HG03378 (cell line): ENCODE data around the gene LMNA.
A peak's percentile ranks its signal among the peaks of the same experiment; 100 is the strongest.

Experiments
- ATAC-seq: cut with Tn5 transposase; IDR thresholded peaks from one replicate; pipeline ENCODE4 v1.9.1; 2021; ENCODE audit warnings: mild to moderate bottlenecking, moderate library complexity; ENCODE audit not compliant: unreplicated experiment

LMNA gene

GRCh38 chr1:156138458-156138867 is 24.0 kb downstream of the LMNA start:
- ATAC-seq, result no peak

DNA sequence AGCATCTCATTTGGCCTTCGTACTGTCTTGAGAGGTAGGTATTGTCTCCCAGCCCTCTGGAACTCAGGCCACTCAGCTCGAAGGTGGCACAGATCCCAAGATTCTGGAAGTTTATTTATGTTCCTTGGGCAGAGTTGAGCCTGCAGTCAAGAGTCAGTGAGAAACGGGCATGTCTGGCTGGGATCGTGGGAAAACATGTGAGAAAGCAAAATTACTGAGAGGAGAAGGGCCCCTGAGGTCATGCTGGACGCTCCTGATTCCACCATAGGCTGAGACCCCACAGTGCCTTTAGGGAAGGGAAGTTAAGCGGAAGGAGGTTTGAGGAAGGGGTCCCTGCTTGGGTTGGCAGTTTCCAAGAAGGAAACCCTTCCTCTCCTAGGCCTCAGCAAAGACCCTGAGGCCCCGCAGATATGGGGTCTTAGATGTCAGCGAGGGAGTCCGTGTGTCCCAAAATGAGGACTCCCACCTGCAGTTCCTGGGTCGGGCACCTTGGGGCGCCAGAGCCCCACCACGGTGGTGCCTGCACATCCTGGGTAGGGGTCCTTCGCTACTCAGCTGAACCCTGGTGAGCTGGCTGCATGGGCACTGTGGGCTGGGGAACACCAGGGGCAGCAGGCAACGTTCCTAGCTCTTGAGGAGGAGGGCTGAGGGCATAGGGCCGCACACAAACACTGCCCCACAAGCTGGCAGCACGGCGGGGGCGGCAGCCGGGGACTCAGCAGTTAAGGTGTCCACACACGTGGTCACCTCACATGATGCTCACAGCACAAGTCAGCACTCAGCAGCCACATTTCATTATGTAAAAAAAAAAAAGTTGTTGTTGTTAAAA is 26.6 kb downstream of the LMNA start:
- no peak for ATAC-seq

DNA sequence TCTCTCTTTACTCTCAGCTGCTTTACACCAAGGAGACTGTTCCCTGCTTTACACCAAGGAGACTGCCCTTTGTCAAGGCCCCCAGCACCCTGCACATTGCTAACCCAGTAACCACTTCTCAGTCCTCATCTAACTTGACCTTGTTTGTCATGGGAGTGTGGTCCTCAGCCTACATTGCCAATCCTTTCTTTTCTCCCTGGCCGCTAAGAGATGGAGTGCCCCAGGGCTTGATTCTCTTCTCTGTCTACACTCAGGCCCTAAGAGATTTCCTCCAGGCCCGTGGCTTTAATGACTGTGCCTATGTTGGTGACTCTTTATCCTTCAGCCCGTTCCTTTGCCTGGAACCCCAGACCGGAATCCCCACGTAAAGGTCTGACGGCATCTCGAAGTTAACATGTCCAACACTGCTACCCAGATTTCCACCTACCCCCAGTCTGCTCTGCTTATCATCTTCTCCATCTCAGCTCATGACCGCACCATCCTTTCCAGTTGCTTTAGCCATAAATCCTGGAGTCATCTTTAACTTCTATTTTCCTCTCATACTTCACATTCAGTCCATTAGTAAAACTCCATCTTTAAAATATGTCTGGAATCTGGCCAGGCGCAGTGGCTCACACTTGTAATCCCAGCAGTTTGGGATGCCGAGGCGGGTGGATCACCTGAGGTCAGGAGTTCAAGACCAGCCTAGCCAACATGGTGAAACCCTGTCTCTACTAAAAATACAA is 29.4 kb downstream of the LMNA start:
- no peak for ATAC-seq

DNA sequence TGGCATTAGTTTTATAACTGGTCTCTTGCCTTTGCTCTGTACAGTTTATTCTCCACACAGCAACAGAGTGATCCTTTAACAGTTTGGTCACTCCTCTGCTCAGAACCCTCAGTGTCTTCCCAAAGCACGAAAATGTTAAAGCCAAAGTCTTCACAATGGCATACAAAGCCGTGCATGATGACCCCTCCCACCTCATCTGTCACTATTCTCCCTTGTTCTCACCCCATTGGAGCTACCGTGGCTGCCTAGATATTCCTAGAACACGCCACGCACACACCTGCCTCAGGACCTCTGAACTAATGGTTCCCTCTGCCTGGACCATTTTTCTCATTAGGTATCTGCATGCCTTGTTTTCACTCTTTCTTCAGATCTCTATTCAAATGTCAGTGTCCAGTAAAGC is 30.2 kb downstream of the LMNA start:
- ATAC-seq, result no peak

GRCh38 chr1:156145650-156146019 is 31.1 kb downstream of the LMNA start:
- ATAC-seq, result no peak

DNA sequence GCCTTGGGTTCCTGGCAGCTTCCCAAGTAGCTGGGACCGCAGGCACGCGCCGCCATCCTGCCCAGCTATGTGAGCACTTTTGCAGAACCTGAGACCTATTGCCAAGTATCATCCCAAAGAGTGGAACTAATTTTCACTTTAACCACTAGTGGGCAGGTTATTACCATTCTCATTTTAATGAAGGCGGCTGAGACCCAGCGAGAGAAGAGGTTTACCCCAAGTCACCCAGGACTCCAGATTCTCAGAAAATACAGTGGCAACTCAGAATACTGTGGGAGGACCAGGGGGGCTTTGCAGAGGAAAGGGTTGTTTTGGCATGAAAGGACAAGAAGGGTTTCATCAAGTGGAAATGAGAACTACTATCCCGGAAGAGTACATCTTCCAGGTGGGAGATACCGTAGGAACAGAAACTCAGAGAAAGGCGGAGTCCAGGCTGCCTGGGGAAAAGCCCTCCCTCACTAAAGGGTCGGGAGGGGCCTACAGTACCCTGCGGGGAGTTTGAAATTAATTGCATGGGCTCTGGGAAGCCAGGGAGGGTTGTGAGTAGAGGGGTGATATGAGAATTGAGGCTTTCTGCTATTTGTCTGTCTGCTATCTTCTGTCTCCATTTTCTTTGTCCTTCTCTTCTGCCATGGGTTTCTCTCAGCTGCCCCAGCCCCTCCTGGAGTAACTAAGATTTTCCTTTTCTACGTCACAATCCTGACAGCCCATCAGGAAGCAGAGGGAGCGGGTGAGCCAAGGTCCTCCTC is 31.7 kb downstream of the LMNA start:
- peak; percentile 34 for ATAC-seq

DNA sequence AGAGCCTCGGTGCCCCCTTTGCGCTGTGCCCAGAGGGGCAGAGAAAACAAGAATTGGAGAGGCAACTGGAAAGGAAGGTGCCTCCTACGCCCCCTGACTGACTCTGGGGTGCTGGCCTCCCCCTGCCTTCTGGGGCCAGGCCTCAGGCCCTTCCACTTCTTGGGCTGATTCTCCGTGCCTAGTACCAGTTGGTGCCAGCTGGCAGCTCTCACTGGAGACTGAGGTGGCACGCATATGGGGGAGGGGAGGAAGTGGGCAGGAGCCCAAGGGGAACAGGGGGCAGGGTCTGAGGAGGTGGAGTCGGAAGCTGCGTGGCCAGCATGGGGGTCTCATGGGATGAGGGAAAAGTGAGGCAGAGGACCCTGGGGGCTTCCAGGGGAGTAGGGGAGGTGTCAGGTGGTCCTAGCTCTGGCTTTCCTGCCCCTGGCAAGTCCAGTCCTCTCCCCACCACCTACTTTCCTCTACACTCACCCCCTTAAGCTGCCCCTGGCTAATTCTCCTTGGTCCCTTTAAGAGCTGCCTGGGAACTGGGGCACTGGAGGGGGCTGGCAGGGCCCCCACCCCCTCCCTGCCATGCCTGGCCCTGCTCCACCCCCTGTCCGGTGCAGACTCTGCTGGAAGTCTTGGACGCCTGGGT is 32.4 kb downstream of the LMNA start:
- ATAC-seq, result no peak

- ATAC-seq, result no peak
These were observed 33.7 kb downstream of the LMNA start for GRCh38 chr1:156148216-156148615.

DNA sequence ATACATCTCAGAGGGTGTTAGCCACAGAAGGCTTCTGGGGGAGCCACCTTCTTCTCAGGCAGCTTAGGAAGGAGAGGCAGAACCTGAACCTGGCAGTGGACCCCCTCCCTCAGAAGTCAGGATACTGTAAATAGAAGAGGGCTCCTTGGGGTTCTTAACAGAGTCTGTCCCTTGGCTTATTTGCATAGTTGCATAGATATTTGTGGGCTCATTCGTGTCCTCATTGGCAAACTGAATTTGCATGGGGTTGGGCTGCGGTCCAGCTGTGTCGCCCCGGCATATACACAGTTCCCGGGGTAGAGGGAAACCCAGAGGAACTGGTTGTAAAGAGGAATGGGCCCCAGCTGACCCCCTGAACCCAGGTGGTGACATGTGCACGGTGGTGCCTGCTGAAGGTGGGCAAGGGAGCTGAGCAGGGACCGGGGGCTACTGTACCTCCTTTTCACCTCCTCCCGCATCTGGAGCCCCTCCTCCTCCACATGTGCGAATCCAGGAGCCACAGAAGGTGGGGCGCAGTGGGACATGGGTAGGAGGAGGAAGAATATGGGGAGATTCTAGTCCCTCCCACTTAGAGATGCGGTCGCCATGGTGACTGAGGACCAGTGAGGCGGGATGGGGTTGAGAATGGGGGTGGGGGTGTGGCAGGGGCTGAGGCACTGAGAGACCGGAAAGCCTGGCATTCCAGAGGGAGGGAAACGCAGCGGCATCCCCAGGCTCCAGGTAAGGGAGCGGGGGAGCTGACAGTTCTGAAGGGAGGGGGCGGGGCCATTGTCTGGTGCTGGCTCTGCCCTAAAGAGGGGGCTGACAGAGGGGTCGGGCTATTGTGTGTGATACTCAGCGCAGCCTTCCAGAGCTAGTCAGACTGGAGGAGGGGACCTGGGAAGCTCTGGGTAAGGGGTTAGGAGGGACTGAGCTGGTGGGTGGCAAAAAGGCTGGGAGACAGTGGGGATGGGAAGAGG is 35.1 kb downstream of the LMNA start:
- ATAC-seq, result peak; percentile 47

DNA sequence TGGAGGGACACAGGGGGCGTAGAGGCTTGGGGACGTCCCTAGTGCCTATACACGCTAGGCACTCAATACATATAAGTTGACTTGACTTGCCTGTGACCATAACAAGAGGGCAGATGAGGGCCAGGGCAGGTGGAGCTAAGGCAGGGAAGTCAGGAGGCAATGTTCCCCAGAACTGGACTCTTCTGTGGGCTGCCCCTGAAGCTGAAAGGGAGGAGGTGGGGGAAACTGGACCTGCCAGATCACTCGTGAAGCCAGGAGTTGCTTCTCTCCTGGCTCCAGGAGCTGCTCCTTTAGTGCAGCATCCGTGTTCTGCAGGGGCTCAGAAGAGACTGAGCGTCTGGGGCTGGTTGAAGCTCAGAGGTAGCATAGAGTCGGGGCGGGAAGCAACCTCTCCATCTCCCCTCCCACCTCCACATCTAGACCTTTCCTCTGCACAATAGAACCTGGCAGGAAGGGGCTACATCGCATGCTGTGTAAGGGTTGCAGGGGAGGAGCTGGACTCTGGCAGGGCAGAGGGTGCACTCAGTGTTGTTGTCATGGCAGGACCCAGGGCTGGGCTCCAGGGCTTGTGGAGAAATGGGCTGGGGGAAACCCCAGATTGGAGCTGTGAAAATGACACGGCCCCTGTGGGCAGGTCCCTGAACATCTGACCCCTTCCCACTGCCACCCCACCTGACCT is 36.0 kb downstream of the LMNA start:
- ATAC-seq, result no peak

DNA sequence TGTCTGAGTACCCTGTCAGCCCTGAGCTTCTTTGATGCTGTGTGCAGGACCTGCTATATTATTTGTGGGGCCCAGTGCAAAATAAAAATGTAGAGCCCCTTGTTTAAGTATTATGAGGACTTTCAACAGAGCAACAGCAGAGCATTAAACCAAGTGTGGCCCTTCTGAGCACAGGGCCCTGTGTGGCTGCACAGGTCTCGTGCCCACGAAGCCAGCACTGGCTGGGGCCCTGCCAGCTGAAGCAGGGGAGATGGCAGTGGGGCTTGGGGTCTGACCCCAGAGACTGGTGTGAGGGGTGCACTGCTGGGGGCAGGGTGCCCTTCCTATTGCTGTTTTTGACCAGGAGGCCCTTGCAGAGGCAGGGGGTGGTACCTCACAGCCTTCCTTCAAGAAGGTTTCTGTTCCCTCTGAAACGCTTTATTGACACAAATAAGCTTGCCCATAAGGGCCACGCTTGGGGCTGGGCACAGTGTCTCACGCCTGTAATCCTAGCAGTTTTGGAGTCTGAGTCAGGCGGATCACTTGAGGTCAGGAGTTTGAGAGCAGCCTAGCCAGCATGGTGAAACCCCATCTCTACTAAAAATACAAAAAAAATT is 36.7 kb downstream of the LMNA start:
- ATAC-seq, result peak; percentile 28

- ATAC-seq, result no peak
These were observed 38.1 kb downstream of the LMNA start for GRCh38 chr1:156152628-156153027.

DNA sequence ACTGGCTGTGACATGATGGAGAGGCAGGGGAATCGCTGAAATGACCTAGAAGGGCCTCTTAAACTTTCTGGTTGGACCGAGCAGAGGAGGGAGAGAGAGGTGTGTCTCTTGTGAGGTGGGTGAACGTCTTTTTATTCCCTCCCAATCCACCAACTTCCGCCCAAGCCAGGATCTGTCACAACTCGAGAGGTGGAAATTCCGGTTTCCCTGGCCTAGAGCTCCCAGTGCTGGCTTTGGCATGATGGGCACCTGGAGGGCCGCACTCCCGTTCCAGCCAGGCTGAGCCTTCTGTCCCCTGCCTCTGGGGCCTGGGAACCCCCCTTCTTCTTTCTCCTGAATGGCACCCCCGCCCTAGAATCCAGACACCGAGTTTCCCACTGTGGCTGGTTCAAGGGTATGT is 38.9 kb downstream of the LMNA start, which contains the start of gene SEMA4A:
Gene SEMA4A (plus strand): TSS at position 224 of the 400 bp plus-strand sequence. CDS start 994 bp downstream, outside the sequence.
- no peak for ATAC-seq

DNA sequence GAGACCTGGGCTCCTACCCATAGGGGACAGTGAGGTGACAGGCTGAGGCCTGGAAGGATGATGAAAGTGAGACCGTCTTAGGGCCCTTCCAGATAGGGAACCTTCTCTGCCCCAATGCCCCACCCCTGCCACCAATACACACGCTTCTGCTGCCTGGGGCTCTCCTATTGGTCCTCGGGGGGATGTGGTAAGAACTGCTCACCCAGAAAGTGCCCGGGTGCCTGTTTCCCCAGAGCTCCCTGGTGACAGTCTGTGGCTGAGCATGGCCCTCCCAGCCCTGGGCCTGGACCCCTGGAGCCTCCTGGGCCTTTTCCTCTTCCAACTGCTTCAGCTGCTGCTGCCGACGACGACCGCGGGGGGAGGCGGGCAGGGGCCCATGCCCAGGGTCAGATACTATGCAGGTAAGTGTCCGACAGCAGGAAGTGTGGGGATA is 39.8 kb downstream of the LMNA start:
- peak; percentile 32 for ATAC-seq

GRCh38 chr1:156155756-156156510 is 41.4 kb downstream of the LMNA start:
- ATAC-seq, result no peak

DNA sequence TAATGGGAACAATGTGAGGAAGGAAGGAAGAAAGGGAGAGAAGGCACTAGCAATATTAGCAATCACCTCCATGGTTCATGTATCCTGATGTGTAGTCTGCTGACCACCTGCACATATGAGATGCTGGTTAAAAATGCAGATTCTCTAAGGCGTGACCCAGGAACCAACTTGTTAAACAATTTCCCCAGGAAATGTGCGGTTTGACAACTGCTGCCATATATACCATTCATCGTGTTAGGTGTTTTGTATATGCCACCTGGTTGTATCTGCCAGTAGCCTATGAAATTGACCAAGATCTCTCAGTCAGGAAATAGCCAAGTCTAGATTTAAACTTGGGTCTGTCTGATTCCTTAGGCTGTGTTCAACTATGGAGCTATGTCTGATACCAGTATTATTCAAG is 43.0 kb downstream of the LMNA start:
- ATAC-seq, result no peak

DNA sequence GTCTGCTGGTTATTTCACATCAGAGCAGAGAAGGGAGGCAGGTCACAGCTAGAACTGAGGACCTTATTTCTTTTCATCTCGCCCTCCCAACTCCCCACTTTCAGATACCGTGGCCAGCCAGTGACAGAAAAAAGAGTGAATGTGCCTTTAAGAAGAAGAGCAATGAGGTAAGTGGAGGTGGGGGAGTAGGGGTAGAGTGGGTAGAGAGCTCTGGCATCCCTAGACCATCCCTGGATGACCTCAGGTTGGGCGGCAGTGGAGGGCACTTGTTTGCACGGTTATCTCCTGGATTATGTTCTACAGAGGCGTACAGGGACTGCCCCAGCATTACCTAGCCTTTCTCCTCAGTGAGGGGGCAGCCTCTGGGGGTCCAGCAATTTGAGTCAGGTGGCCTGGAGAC is 43.5 kb downstream of the LMNA start:
- no peak for ATAC-seq
